KMS-11 (cell line): ENCODE measurements around the gene DENND4A.

ENCODE experiments used
- H2AFZ ChIP-seq: fragments of 200-600 bp; sonication (generic); 2 replicates; pipeline ENCODE4 v1.6.1; 2016; ENCODE audit warnings: antibody characterized with exemption, mixed run types, low read depth
- H3K27ac ChIP-seq: fragments of 200-600 bp; sonication (generic); 2 replicates; pipeline ENCODE4 v1.6.1; 2016; ENCODE audit warnings: mild to moderate bottlenecking, mixed run types
- H3K27me3 ChIP-seq: fragments of 200-600 bp; sonication (generic); 2 replicates; pipeline ENCODE4 v1.6.1; 2017; ENCODE audit warnings: mild to moderate bottlenecking, low read depth, mixed run types, moderate library complexity; ENCODE audit not compliant: insufficient read depth
- H3K36me3 ChIP-seq: fragments of 200-600 bp; sonication (generic); 2 replicates; pipeline ENCODE4 v1.6.1; 2017; ENCODE audit warnings: mild to moderate bottlenecking, mixed run types; ENCODE audit not compliant: insufficient read depth
- H3K4me1 ChIP-seq: fragments of 200-600 bp; sonication (generic); 2 replicates; pipeline ENCODE4 v1.6.1; 2016; ENCODE audit warnings: mild to moderate bottlenecking, low read depth, mixed run types; ENCODE audit not compliant: poor library complexity, severe bottlenecking
- H3K4me2 ChIP-seq: fragments of 200-600 bp; sonication (generic); 2 replicates; pipeline ENCODE4 v1.7.0; 2016; ENCODE audit warnings: mild to moderate bottlenecking, mixed run types
- H3K4me3 ChIP-seq: fragments of 200-600 bp; sonication (generic); IDR thresholded peaks from 2 replicates; pipeline ENCODE4 v1.6.1; 2017; ENCODE audit warnings: low read depth, low read length, mixed read lengths; ENCODE audit not compliant: insufficient read depth
- H3K79me2 ChIP-seq: fragments of 200-600 bp; sonication (generic); 2 replicates; pipeline ENCODE4 v1.6.1; 2016; ENCODE audit warnings: low read depth, mixed run types; ENCODE audit not compliant: insufficient read depth
- H3K9ac ChIP-seq: fragments of 200-600 bp; sonication (generic); 2 replicates; pipeline ENCODE4 v1.6.1; 2016; ENCODE audit warnings: mild to moderate bottlenecking, mixed run types
- H4K20me1 ChIP-seq: fragments of 200-600 bp; sonication (generic); 2 replicates; pipeline ENCODE4 v1.6.1; 2016; ENCODE audit warnings: mild to moderate bottlenecking, mixed run types; ENCODE audit not compliant: insufficient read depth
- CTCF ChIP-seq: fragments of 200-600 bp; sonication (generic); conservative IDR thresholded peaks from 2 replicates; pipeline ENCODE4 v1.6.1; 2017; ENCODE audit warnings: low read depth, mild to moderate bottlenecking, antibody characterized with exemption, low read length, moderate library complexity, mixed read lengths

Gene DENND4A

DNA sequence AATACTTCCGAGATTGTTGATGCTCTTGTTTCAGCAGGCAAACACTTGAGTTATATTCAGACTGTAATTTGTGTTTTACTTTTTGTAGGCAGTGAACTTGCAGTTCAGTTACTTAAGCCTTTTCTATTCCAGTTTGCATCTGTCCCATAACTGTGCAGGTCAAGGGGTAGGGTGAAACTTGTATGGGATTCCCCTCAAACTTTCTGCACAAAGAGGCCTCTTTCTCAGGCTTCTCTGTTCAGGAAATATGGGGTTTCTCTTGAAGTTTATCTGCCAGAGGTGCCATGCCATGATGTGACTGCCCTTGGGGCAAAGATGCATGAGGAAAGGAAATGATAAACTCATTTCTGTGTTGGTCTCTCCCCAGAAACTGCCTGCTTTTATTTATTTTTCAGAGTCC is 103.6 kb downstream of the DENND4A start:
- Histone ChIP-seq H3K36me3 (no peaks in the 10 kb centered on the region), H3K27me3 (no peaks in the 10 kb centered on the region), H3K4me2 (peak overlapping the region; percentile 43), H3K79me2 (no peaks in the 10 kb centered on the region), H4K20me1 (no peaks in the 10 kb centered on the region), H3K27ac (peak overlapping the region; percentile 12; the same call in 1 of the 2 replicates), H2AFZ (no peak overlapping the region), H3K4me3 (no peak overlapping the region), H3K9ac (no peak overlapping the region), H3K4me1 (peaks cover 25% of the 10 kb centered on the region)
- no peak for TF ChIP-seq CTCF

- no peak overlapping the region for H3K9ac ChIP-seq
- no peak overlapping the region for H3K27ac ChIP-seq
- H3K36me3 ChIP-seq = no peaks in the 10 kb centered on the region
- H3K4me1 ChIP-seq = no peaks in the 10 kb centered on the region
- no peak overlapping the region for H3K4me3 ChIP-seq
- no peaks in the 10 kb centered on the region for H4K20me1 ChIP-seq
- H3K27me3 ChIP-seq = no peaks in the 10 kb centered on the region
- no peak overlapping the region for H3K4me2 ChIP-seq
- H2AFZ ChIP-seq = no peak overlapping the region
- TF ChIP-seq CTCF = no peak
- no peaks in the 10 kb centered on the region for H3K79me2 ChIP-seq
Observed at GRCh38 chr15:65682404-65682911, 109.6 kb downstream of the DENND4A start.

GRCh38 chr15:65680544-65680943 is 111.5 kb downstream of the DENND4A start:
- TF ChIP-seq CTCF = no peak
- no peak overlapping the region for H3K4me3 ChIP-seq
- no peaks in the 10 kb centered on the region for H3K27me3 ChIP-seq
- H3K4me1 ChIP-seq = no peaks in the 10 kb centered on the region
- no peaks in the 10 kb centered on the region for H3K79me2 ChIP-seq
- H3K27ac ChIP-seq = no peak overlapping the region
- no peaks in the 10 kb centered on the region for H4K20me1 ChIP-seq
- H2AFZ ChIP-seq = no peak overlapping the region
- no peaks in the 10 kb centered on the region for H3K36me3 ChIP-seq
- H3K9ac ChIP-seq = no peak overlapping the region
- H3K4me2 ChIP-seq = no peak overlapping the region

DNA sequence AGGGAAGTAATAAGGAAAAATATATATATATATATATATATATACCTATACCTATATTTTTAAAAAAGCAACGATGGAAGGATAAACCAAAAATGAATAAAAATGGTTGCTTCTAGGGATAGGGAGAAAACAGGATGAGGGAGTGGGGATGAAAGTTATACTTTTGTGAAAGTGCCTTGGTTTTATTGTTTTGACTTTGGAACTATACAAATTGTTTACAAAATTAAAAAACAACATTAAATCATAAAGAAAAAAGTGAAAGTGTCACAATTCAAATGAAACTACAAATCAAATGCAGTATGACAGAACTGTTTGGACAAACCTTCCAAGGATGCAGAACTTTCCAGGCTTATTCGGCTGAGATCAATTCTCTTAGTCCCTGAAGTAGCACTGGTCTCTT is 116.0 kb downstream of the DENND4A start:
- Histone ChIP-seq H3K4me3 (no peak overlapping the region), H3K36me3 (no peaks in the 10 kb centered on the region)

More for the DNA sequence above, 116.0 kb downstream of the DENND4A start:
- Histone ChIP-seq H3K79me2 (no peaks in the 10 kb centered on the region), H4K20me1 (no peaks in the 10 kb centered on the region), H3K27ac (no peak overlapping the region), H3K27me3 (no peaks in the 10 kb centered on the region), H3K4me2 (no peak overlapping the region), H3K4me1 (no peaks in the 10 kb centered on the region), H2AFZ (no peak overlapping the region), H3K9ac (no peak overlapping the region)
- TF ChIP-seq CTCF = no peak
